Stimulated activated CD8-positive, alpha-beta memory T cell treated with anti-CD3 and anti-CD28 coated beads, Interleukin-4, amount 100 ng/mL, for 24 hours (primary cell): Measurements from ENCODE around the gene ANXA2.

ENCODE experiments used
- DNase-seq: peaks from one replicate; pipeline ENCODE4 v3.0.0-alpha.2; 2020; ENCODE audit warnings: low read depth

Gene ANXA2

DNA sequence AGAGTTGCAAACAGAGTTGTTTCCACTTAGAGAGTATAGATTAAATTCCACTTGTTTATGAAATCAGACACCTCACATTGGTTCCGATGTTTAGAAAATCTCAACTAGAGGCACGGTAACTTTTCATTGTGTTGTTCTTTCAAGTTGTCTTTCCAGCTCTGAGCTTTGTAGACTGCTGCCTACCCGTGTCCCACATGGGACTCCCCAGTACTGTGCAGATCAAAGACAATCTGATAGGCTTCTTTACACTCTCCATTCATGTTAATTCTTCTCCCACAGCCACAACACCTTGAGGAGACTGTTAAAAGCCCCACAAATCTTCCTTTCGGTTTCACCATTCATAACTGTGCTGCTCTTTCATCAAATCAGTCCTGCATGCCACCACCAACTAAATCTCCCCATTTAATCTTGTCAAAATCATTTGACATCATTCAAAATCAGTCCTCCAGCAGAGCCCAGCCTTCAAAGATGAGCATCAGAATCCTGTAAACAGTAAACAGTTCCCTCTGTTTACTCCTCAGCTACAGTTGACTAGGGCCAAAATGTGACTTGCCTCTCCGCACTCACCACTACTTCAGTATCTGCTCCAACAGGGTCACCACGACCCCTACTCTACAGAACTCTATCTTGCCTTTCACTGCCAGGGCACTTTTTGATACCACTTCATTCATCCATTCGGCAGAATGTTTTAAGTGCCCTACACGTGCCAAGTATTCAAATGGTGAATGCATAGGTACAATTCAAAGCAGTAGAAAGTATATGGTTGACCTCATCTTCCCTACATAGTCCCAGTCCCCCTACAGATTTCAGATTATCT, 8.3 kb downstream of the ANXA2 start:
- DNase-seq, result no peak

DNA sequence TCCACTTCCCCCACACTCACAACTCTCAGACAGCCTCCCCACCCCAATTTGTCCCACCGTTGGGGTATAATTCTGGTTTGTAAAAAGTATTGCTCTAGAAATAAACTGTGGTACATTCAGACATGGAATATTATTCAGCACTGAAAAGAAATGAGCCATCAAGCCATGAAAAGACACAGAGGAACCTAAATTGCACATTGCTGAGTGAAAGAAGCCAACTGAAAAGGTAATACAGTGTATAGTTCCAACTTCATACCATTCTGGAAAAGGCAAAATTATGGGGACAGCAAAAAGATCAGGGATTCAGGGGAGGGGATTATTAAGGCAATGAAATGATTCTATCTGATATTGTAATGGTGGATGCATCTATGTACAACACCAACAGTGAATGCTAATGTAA, 10.5 kb downstream of the ANXA2 start:
- no peak for DNase-seq

DNA sequence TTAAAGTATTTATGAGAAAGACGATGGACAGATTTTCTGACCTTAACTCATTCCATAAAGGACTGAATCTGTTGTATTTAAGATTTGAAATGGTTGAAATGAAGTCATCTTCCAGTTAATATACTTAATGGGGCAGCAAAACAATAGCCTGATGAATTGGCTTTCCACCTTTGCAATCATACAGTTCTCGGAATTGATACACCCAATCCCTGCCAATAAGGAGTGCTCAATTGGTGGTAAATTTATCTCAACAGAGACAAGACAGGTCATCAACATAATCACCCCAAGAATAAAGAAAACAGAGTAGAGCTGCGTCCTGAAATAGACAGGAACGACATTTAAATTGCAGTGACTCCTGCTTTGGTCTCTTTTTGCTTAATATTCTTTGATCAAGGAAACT, 11.2 kb downstream of the ANXA2 start:
- no peak for DNase-seq

GRCh38 chr15:60385620-60386552, 11.9 kb downstream of the ANXA2 start:
- DNase-seq, result no peak

- no peak for DNase-seq
Observed at GRCh38 chr15:60384526-60385126, 13.2 kb downstream of the ANXA2 start.

DNA sequence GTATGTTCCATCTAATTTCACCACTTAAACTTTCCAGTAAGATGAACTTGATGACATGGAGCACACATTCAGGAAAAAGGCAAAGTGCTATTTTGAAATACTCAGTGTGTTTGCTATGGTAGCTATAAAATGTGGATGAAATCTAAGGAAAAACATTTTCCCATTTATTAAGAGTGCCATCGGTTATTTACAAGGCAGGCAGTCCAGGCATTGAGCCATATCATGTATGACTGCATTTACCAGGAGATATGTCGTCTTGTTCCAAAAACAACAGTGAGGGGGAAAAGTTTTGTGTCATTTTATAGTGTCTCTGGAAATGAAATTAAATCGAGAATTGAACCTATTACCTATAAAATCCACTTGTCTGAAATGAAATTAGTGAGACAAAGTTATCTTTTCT, 13.7 kb downstream of the ANXA2 start:
- no peak for DNase-seq

DNA sequence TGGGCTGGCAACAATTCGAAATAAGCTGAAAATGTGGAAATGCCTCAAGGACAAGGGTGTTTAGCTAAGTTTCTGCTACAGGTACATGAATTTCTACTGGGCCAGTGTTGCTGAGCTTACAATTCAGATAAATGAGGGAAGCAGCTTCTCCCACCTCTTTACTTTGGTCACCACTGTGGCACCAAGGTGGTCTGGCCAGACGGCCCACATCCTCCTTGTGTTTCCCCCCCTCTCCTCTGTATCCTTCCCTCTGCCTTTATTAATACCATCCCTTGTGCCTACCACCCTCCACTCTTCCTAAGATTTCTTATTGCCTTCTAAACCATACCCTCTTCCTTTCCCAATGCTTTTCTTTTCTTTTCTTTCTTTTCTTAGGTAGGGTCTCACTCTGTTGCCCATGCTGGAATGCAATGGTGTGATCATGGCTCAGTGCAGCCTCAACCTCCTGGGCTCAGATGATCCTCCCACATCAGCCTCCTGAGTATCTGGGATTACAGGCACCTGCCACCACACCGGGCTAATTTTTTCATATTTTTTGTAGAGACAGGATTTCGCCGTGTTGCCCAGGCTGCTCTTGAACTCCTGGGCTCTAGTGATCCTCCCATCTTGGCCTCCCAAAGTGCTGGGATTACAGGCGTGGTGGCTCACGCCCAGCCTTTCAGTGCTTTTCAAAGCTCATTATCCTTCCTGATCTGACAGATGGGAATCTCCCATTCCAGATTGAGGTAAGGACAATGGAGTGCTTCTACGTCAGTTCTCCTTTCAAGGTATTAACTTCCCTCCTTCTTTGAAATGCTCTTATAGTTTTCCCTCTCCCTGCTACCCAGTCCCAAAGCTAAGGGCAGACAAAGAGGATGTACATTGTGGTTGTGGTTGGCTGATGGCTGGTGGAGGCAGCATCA, 14.8 kb downstream of the ANXA2 start:
- no peak for DNase-seq

- DNase-seq, result no peak
Observed at GRCh38 chr15:60381148-60381788, 16.5 kb downstream of the ANXA2 start.

- no peak for DNase-seq
Observed at GRCh38 chr15:60379525-60380274, 18.1 kb downstream of the ANXA2 start.

GRCh38 chr15:60379185-60379524, 18.6 kb downstream of the ANXA2 start:
- no peak for DNase-seq

DNA sequence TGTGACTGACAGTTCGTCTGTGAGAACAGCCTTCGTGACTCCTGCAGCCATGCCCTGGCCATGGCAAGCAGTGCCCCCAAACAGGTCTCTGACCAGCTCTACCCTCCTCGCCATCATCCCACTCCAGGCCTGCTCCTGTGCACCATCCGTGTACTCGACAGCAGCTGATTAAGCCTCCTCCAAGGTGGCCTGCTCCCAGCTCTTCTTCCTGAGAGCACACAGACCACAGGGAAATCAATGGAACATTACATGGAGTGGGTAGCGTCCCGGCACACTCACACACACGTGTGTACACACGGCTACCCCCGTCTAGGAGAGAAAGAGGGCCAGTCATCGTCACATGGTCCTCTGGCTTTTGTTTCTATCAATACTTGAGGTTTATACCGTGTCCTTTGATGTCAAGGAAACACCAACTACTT, 21.1 kb downstream of the ANXA2 start:
- DNase-seq, result no peak

DNA sequence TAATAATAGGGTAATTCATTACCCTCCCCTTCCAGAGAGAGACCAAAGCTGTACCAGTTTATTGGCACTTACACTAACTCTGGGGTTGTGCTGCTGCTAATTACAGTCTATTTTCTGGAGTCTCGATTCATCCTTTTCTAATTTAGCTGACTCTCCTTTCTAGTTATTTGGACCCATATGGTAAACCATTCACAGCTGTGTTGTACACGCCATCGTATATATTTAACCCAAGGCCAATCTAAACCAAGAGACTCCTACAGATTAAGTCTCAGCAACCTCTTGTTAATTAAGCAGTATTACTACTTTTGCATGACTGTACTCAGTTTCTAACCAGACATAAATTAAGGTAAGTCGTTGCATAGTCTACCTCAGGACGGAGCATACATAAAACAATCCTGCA, 22.5 kb downstream of the ANXA2 start:
- DNase-seq, result no peak

- DNase-seq, result no peak
Observed at GRCh38 chr15:60374628-60375081, 23.1 kb downstream of the ANXA2 start.

DNA sequence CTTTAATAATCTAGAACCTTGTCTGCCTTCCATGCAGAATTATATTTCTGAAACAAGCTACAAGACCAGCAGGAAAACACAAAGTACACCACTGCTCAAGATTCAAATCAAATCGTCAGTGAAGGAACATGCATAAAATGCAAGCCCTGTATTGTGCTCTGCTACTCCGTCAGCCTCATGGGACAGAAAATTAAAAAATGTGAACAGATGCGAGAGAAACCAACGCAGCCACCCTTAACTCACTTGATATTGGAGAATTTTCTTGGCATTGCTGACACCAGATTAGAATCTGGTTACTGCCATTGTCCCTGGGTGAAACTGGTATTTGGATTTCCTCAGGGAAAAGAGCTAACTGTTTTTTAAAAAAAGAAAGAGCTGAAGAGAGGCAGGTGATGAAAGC, 23.6 kb downstream of the ANXA2 start:
- no peak for DNase-seq

DNA sequence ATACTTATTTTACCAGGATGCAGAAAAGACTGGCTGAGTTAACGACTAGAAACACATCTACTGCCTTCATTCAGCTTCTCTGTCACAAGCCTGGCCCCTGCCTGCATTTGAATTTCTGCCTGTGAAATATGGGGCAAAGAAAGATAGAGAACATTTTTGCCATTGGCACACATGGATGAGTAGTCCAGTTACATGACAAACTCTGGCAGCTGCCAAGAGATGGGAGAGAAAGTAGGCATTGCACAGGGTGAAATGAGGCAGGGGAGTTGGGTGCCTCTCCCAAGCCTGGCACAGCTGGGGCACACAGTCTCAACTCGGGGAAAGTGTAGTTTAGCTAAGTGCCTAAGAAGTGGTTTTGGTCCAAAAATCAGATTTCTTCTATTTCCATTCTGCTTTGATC, 24.0 kb downstream of the ANXA2 start:
- DNase-seq, result no peak

DNA sequence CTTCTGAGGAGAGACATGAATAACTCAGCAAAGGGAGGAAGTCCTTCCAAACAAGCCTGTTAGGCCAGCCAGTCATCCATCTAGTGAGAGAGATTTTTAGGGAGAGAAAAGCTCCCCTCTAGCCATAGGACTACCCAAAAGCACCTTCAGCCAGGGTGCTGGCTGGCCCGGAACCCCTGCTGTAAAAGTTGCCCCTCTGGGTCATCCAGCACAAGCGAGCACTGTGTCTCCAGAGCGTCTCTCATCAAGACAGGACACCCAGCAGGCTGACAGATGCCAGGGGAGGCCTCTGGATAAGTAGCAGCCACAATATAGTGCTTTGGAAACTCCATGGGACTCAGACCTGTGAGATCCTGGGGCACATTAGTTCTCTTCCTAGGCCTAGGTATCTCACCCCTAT, 24.5 kb downstream of the ANXA2 start:
- DNase-seq, result no peak

DNA sequence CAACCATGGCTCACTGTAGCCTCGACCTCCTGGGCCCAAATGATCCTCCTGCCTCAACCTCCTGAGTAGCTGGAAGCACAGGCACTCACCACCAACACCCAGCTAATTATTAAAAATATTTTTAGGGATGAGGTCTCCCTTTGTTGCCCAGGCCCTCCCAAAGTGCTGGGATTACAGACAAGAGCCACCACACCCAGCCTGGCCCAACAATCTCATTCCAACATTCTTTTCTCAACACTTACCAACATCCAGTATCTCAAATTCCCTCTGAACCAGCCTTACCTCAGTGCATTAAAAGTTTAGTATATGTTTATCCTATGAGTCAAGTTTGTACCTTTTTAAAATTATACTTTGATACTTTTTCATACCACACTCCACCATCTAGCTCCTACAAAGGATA, 25.0 kb downstream of the ANXA2 start:
- DNase-seq, result no peak

DNA sequence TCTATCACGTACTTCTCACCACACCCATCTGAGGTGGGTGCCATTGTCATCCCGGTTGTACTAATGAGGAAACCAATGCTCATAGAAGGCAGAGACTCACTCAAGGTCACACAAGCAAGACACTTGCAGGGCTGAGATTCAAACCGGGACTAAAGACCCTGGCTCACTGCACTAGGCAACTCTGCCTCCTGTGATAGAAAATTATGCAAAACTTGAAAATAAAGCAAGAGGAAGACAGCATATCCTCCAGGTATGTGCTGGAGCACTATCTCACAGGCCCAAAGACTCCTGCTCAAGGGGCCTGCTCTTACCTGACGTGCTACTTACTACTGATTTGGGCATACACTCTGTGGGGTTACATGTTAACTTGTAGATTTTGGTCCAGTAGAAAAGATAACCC, 25.6 kb downstream of the ANXA2 start:
- no peak for DNase-seq

GRCh38 chr15:60371175-60372051, 26.4 kb downstream of the ANXA2 start:
- DNase-seq, result no peak

DNA sequence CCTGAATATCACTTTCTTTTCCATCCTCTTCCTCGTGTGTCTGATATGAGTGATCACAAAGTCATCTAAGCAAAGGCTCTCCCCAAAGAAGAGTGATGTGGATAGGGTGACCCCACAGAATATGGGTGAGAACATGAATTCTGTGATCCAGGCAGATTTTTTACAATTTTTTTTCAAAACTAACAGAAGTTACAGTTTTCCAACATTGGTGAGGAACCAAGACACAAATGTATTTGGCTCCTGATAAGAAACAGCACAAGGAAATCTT, 27.0 kb downstream of the ANXA2 start:
- no peak for DNase-seq
